Measurements from ENCODE around the gene STK40.
A peak's percentile ranks its signal among the peaks of the same experiment; 100 is the strongest.

The STK40 gene

DNA sequence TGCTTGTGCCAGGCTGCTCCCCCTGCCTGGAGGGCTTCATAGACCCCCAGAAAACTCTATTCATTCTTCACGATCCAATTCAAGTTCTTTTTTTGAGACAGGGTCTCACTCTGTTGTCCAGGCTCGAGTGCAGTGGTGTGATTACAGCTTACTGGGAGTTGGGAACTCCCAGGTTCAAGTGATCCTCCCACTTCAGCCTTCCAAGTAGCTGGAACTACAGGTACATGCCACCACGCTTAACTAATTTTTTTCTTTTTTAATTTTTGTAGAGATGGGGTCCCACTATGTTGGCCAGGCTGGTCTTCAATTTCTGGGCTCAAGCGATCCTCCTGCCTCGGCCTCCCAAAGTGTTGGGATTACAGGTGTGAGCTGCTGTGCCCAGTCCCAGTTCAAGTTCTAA is 4.3 kb downstream of the STK40 start:
- TF ChIP-seq, protein P1, sequence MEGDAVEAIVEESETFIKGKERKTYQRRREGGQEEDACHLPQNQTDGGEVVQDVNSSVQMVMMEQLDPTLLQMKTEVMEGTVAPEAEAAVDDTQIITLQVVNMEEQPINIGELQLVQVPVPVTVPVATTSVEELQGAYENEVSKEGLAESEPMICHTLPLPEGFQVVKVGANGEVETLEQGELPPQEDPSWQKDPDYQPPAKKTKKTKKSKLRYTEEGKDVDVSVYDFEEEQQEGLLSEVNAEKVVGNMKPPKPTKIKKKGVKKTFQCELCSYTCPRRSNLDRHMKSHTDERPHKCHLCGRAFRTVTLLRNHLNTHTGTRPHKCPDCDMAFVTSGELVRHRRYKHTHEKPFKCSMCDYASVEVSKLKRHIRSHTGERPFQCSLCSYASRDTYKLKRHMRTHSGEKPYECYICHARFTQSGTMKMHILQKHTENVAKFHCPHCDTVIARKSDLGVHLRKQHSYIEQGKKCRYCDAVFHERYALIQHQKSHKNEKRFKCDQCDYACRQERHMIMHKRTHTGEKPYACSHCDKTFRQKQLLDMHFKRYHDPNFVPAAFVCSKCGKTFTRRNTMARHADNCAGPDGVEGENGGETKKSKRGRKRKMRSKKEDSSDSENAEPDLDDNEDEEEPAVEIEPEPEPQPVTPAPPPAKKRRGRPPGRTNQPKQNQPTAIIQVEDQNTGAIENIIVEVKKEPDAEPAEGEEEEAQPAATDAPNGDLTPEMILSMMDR (IDR thresholded peaks at IDR 0.05; ENCODE audit: extremely low read depth, insufficient read depth, missing control alignments) = no peak
- no peak for DNase-seq (ENCODE audit: low spot score)

DNA sequence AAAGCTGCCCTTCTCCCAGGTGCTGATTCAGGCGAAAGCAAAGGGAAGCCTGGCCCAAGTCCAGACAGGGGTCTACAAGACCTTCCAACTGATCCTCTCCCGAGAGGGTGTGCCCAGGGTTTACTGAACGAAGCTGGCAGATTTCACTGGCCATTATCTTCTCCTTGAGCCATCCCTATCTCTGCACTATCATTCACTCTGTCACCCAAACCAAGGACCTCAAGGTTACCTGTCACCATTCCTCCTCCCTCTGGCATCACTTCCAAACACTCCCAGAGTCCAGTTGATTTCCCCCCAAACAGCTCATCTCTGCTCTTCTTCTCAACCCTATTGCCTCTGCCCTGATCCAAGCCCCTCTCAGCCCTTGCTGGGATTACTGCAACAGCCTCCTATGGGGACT is 4.9 kb downstream of the STK40 start:
- no peak for DNase-seq (ENCODE audit: low spot score)
- in situ Hi-C loops (cut with MboI; ENCODE audit: low pct_unique_long_range_greater_than_20kb, low sequenced_read_pairs, unreplicated experiment) = no loop called here
- TF ChIP-seq, protein P1 (IDR thresholded peaks at IDR 0.05; ENCODE audit: extremely low read depth, insufficient read depth, missing control alignments) = no peak

More for the DNA sequence above, 4.3 kb downstream of the STK40 start:
- in situ Hi-C loops (cut with MboI; ENCODE audit: low pct_unique_long_range_greater_than_20kb, low sequenced_read_pairs, unreplicated experiment) = no loop called here

DNA sequence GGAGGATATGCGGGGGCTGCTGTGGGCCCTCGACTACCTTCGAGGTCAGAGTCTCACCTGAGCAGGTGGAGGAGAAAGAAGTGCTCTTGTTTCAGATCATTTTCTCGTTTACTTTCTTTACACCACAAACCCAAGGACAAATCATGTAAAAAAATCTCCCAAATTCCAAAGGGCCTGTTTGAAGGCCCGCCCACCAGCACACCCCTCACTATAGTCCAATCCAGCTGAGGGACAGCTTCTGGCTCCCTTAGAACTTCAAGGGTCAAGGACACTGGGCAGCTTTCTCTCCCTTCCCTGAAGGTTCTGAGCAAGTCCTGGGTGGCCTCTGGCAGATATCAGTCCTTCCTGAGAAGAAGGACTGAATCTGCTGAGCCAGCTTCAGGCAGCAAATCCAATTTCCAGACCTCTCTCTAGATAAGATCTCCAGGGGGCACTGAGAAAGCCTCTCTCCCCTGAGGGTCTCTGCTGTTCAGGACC is 5.5 kb downstream of the STK40 start:
- no peak for DNase-seq (ENCODE audit: low spot score)
- TF ChIP-seq, protein P1 (IDR thresholded peaks at IDR 0.05; ENCODE audit: extremely low read depth, insufficient read depth, missing control alignments) = no peak
- in situ Hi-C loops (cut with MboI; ENCODE audit: low pct_unique_long_range_greater_than_20kb, low sequenced_read_pairs, unreplicated experiment) = no loop called here

DNA sequence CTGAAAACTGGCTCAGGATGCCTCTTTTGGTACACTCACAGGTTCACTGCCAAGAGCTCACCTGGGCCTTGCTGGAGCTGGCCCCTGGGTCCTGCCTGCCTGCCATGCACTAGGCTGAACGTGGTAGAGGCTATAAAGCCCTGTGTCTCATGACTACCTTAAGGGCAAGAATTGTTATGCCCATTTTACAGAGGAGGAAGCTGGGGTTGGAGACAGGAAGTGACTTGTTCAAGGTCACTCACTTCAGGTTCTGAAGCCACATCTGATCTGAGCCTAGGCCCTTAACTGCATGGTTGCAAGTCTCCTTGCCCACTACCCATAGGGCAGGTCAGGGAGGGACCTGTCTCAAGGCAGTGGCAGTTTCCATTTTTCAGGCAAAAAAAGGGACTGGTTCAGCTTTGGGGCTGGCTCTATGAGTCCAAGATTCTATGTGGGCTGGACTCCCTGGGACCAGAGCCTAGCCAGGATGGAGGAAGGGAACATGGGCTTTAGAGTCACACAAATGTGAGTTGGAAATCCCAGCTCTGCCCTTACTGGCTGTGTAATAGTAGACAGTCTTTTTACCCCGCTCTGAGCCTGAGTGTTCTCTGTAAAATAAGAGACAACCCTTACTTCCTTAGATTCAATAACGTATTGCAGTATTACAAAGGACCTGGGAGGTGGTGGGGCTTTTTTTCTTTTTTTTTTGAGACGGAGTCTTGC is 7.8 kb downstream of the STK40 start:
- in situ Hi-C loops (cut with MboI; ENCODE audit: low pct_unique_long_range_greater_than_20kb, low sequenced_read_pairs, unreplicated experiment) = no loop called here

DNA sequence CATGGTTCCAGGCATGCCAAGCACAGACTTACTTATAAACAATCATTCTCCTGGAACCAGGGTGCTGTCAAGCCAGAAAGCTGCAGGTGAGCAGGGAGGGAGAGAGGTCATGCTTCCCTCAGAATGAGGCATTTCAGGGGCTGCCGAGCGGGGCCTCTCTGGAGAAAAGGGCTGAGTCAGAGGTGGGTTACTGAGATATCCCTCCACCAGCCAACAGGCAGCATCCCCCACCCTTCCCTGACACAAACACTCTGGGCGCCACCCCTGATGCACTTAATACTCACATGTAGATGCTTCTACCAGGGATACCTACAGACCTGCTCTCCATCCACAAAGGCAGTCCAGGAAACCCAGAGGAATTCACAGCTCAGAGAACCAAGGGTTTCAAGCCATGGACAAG is 13.1 kb downstream of the STK40 start:
- TF ChIP-seq, protein P1 (IDR thresholded peaks at IDR 0.05; ENCODE audit: extremely low read depth, insufficient read depth, missing control alignments) = no peak
- DNase-seq (ENCODE audit: low spot score) = no peak
- in situ Hi-C loops (cut with MboI; ENCODE audit: low pct_unique_long_range_greater_than_20kb, low sequenced_read_pairs, unreplicated experiment) = no loop called here

More for the DNA sequence above, 7.8 kb downstream of the STK40 start:
- TF ChIP-seq, protein P1 (IDR thresholded peaks at IDR 0.05; ENCODE audit: extremely low read depth, insufficient read depth, missing control alignments) = no peak
- no peak for DNase-seq (ENCODE audit: low spot score)

DNA sequence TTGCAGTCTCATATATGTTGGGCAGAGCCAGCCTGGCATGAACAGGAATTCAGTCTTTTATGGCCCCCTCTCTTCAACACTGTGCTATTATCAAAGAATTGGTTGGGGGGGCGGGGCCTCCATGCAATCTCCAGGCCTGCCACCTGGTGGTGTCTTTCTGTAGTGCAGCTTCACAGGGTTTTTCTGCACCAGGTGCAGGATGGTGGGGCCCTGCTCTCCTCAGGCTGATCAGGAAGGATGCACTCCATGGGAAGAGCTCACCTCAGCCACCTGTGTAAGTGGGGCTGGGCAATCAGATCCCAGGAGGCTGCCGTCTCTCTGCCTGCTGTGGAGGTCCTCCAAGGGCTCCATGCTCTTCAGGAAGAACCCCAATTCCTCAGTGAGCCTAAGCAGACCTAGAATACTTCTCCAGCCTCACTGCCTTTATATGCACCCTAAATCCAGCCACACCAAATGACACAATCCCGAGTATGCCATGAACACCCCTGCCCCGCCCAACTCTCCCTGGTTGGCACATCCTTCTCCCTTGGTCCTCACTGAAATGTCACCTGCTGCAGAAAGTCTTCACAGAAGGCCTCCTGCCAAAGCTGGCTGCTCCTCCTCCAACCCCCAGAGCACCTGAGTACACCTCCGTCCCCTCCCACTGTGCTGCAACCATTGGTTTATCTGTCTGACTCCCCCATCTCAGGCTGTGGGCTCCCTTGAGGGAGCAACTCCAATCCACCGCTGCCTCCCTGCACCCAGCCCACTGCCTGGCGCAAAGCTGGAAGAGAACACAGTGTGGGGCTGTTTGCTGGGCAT is 16.5 kb downstream of the STK40 start:
- peak; percentile 83 for DNase-seq (ENCODE audit: low spot score)
- in situ Hi-C loops (cut with MboI; ENCODE audit: low pct_unique_long_range_greater_than_20kb, low sequenced_read_pairs, unreplicated experiment) = no loop called here

More for the DNA sequence above, 16.5 kb downstream of the STK40 start:
- TF ChIP-seq, protein P1 (IDR thresholded peaks at IDR 0.05; ENCODE audit: extremely low read depth, insufficient read depth, missing control alignments) = peak; percentile 90
